ENCODE data around the gene DNAJB5. TPM values are rescaled to one million over a fixed set of nuclear protein-coding genes. Genes with fewer than 3 reads are reported as not detected.
A peak's percentile ranks its signal among the peaks of the same experiment; 100 is the strongest.

DNAJB5 gene
- total and polyA plus RNA-seq, 9 of the 15 experiments (the other 6 are each of a cell fraction or from before 2014, with no cell fraction given): 0.15 to 7.4 (median 3.7) TPM

DNA sequence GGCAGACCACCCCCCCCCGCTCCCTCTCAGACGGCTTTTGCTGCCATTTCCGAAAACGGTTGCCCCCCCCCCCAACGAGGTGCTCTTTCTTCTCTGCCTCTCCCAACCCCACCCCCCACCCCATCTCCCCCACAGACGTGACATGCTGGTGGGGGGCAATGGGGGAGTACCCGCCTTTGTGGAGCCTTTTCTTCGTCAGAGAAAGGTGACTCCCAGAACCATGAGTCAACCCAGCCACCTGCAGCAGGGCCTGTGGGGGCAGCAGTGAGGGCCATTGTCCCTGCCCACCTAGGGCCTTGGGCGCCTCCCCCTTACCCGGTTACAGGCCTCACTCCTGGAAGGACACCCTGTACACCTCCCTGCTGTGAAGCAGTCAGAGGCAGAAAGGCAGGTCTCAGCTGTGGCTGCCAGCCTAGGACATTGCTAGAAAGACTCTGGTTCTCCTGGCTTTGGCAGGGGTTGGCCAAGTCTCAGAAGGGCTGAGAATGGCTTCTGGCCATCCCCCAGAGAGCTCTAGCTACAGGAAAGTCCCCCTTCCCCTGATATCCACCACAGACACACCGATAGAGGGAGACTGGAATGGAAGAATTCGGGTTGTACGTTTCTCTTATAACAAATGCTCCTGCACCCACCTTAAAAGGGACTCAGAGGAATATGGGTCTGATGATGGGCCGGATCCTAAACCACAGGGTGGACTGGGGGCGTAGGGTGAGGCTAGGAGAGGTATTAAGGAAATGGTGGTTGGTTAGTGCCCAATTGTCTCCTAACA, 2.2 kb downstream of the DNAJB5 start:
- TF ChIP-seq, protein P1, sequence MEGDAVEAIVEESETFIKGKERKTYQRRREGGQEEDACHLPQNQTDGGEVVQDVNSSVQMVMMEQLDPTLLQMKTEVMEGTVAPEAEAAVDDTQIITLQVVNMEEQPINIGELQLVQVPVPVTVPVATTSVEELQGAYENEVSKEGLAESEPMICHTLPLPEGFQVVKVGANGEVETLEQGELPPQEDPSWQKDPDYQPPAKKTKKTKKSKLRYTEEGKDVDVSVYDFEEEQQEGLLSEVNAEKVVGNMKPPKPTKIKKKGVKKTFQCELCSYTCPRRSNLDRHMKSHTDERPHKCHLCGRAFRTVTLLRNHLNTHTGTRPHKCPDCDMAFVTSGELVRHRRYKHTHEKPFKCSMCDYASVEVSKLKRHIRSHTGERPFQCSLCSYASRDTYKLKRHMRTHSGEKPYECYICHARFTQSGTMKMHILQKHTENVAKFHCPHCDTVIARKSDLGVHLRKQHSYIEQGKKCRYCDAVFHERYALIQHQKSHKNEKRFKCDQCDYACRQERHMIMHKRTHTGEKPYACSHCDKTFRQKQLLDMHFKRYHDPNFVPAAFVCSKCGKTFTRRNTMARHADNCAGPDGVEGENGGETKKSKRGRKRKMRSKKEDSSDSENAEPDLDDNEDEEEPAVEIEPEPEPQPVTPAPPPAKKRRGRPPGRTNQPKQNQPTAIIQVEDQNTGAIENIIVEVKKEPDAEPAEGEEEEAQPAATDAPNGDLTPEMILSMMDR (IDR thresholded peaks at IDR 0.05 in 2 of 3, conservative IDR thresholded peaks at IDR 0.05 in 1 of 3; ENCODE audit: insufficient read depth in 2 of 3, low read depth in 1 of 3, low read length in 3 of 3): peak in 2 of 3 experiments; percentile 24 to 28; a peak in 1 of 6 replicates
- no peak for TF ChIP-seq ZNF561 (CRISPR knock-in tag; conservative IDR thresholded peaks at IDR 0.05)
- 29% methylated on average over 8 of the region's 15 CpGs for WGBS (ENCODE audit: insufficient coverage, low coverage, missing lambda C conversion rate)
- no peaks in the 10 kb centered on the region; the same call in 2 of the 3 replicates for H3K79me2 ChIP-seq (ENCODE audit: control insufficient read depth, insufficient read depth, low read length)
- no peaks in the 10 kb centered on the region for H4K20me1 ChIP-seq (replicated peaks; ENCODE audit: control insufficient read depth, insufficient read depth, low read length)
- DNase-seq (ENCODE audit: extremely low read depth in 1 of 4, low spot score in 3 of 4) (peak; percentile 36 to 51 (median 49)), FAIRE-seq (peak; percentile 37), ATAC-seq (0 out of 3 replicates have a peak, but pooled peaks have one; percentile 8)
- peak overlapping the region; percentile 79; the same call in 2 of the 3 replicates for H3K27ac ChIP-seq (ENCODE audit: extremely low read depth, low read depth, low read length)
- peak overlapping the region; percentile 51 for H2AFZ ChIP-seq (ENCODE audit: low read depth, low read length)
- ChIA-PET POLR2A (interaction anchor here (1.0 kb wide), 1 partner anchor 51 kb away, joined by 5 read pairs; no protein-coding TSS in a partner anchor), CTCF (ENCODE audit: low intra/inter-chr PET ratio) (no interaction called here)
- no peaks in the 10 kb centered on the region for H3K9me3 ChIP-seq (replicated peaks; ENCODE audit: control insufficient read depth, insufficient read depth, low read depth, low read length)
- H3K9ac ChIP-seq (ENCODE audit: insufficient read depth in 1 of 2, low read depth in 2 of 2, low read length in 2 of 2): peak overlapping the region; percentile 54 to 76; a peak in 2 of 4 replicates
- peak overlapping the region; percentile 58 for H3K4me2 ChIP-seq (ENCODE audit: insufficient read depth, low read length)
- no peak overlapping the region for H3K4me3 ChIP-seq
- intact Hi-C loops (cut with micrococcal nuclease): no loop called here
- no peaks in the 10 kb centered on the region for H3K27me3 ChIP-seq (ENCODE audit: control insufficient read depth in 2 of 2, insufficient read depth in 2 of 2, low read length in 2 of 2)
- BruUV-seq (replicated peaks): no TSS peak
- H3K9me1 ChIP-seq (ENCODE audit: control insufficient read depth, insufficient read depth, low read length): peaks cover 9% of the 10 kb centered on the region
- in situ Hi-C loops (cut with MboI): no loop called here
- peaks cover 1% of the 10 kb centered on the region; the same call in 1 of the 3 replicates for H3K36me3 ChIP-seq (ENCODE audit: control insufficient read depth, insufficient read depth, low read length)
- H3K4me1 ChIP-seq (replicated peaks in 1 of 2; ENCODE audit: control insufficient read depth in 2 of 2, insufficient read depth in 2 of 2, low read length in 2 of 2): peaks cover 57 to 58% of the 10 kb centered on the region in 2 experiments
